ENCODE results near the gene STAT5B.
"Not testable (repeated sequence)": the region's sequence is repeated elsewhere in the genome, so short reads cannot be mapped to it uniquely, and the experiment has no call there.

Gene STAT5B

GRCh38 chr17:42192189-42193126 is 83.7 kb downstream of the STAT5B start:
- peak in 1 of 2 experiments; percentile 7 for DNase-seq

- no peak for DNase-seq
These were observed 84.9 kb downstream of the STAT5B start for GRCh38 chr17:42191275-42191608.

GRCh38 chr17:42190491-42191274 is 85.5 kb downstream of the STAT5B start:
- DNase-seq, result no peak

- DNase-seq, result no peak
These were observed 86.6 kb downstream of the STAT5B start for GRCh38 chr17:42189651-42189965.

DNA sequence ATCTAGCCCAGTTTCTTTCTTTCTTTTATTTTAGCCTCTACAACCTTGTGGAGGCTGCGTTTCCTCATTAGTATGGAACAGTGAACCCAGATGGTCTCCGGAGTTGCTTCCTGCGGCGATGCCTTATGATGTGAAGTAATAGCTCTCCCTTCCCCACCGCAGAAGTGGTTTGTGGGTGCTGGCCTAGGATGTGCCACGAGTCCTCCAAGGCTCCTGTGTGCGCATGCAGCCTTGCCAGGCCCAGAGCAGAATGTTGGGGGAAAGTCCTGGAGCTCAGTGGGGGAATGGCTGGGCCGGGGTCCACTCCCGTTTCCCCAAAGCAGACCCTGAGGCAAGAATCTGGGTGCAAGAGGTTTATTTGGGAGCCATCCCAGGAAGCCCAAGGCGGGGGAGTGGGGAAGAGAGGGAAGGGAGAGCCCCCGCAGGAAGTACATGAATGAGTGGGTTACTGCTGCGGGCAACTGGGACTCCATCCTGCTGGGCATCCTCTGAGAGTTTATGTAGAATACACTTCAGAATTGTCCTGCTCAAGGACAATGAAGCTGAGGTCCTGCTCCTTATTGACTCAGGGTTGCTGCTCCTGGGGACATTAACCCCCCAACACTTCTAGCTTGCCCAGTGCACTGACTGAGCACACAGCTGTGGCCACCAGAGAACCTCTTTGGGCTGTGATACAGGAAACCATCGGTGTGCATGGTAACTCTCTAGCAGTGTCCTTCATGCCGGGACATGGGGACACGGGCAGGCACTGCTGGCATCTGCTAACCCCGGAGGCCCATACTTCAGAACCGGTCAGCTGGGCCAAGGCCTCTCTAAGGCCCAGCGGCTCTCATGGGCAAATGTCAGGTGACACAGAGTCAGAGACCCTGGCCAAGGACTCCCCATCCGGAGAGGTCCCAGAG is 87.2 kb downstream of the STAT5B start:
- peak in 1 of 2 experiments; percentile 23 for DNase-seq

DNA sequence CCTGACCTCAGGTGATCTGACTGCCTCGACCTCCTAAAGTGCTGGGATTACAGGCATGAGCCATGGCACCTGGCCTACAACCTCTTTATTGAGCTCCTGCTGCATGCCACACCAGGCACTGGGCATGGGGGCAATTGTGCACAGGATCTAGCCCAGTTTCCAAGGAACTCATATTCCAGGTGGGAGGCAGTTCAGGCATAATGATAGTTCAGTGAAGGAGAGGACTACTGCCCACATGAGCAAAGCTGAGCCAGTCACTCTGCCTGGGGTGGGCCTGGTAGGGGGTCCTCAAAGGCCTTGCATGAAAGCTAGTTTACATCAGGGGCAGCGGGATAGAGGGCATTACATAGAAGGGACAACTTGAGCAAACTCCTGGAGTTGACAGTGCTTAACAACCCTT is 88.4 kb downstream of the STAT5B start:
- DNase-seq, result no peak

- DNase-seq, result not testable (repeated sequence)
These were observed 90.0 kb downstream of the STAT5B start for GRCh38 chr17:42186191-42186590.

GRCh38 chr17:42185621-42185930 is 90.6 kb downstream of the STAT5B start:
- DNase-seq, result no peak

DNA sequence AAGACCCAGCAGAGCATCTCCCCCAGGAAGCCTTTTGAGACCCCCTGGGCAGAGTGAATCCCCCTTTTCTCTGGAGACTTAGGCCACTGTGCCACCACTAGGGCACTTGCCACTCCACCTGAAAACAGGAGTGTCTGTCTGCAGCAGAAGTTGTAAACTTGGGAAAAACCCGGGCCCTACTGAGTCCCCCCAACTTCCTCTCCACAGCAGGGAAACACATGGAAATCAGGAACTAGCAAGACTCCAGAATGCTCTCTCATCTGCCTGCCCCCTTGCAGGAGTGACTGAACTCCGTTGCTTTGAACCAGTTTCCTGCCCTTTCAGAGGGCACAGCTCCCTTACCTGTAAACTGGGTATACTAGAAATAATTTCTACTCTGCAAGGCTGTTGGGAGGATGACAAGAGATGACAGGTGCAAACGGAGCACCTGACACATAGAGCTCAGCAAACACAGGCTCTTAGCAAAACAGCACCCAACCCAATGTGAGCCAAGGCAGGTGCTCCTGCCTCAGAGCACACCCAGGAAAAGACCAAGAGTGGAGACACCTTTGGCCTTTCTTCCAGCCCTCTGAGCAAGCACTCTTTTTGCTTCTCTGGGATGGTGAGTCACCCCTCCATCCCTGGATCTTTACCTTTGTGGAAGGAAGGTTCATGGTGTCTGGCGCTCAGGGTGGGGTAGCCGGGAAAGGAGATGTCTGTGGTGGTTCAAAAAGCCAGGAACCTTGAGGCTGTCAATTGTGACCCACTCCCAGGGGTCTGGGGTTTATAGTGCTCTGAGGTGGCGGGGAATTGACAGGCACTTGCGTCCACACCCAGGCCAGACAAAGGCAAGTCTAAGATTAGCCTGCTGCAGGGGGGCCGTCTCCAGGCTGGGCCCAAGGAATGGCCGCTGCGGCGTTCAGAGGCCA is 91.2 kb downstream of the STAT5B start, which contains the start of gene HCRT:
HCRT (minus strand) TSS at position 740 of the 908 bp plus-strand sequence; CDS start at position 653, 87 bp downstream.
- no peak for DNase-seq

DNA sequence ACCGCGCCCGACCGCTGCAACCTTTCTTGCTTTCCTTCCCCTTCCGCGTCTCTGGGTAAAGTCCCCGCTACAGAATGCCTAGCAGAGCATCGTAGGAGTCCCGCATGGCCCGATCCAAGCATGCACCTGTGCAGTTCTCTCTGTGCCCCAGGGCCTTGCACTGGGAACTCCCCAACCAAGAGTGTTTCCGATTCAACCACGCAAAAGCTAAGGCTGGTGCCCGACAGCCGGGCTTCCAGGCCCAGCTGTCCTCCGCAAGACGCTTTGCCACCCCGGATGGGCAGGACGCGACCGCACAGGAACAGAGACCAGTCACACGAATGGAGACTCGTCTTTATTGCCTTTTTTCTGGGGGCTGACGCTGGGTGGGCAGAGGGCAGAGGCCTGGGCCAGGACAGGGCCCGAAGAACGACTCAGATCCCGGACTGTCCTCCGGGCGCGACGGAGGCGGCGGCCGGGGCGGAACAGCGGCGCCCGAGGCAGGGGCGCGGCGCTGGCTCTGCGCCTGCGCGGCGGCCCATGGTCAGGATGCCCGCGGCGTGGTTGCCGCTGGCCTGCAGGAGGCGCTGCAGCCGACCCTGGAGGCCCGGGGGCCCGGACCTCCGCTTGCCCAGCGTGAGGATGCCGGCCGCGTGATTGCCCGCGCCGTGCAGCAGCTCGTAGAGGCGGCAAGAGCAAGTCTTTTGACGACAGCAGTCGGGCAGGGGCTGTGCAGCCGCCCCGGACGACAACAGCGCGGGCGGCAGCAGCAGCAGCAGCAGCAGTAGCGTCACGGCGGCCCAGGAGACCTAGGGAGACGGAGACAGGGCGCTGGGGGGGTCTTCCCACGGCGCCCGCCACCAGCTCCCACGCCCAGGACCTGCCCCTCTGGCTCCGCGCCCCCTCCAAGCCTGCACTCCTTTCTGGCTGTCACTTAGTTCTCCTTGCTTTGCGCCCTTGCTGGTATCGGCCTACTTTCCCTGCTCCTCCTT is 92.2 kb downstream of the STAT5B start:
- peak; percentile 59 to 87 for DNase-seq

- DNase-seq, result peak; percentile 5 to 22
These were observed 93.1 kb downstream of the STAT5B start for GRCh38 chr17:42182927-42183734.

GRCh38 chr17:42181851-42182207 is 94.4 kb downstream of the STAT5B start:
- no peak for DNase-seq

- DNase-seq, result peak; percentile 82 to 94
These were observed 95.0 kb downstream of the STAT5B start, which contains the start of gene KCNH4 for GRCh38 chr17:42180922-42181850. Gene KCNH4, minus strand, starts transcription at chr17:42181142. Its CDS starts 197 bp downstream, at chr17:42180945.

GRCh38 chr17:42180411-42180921 is 95.7 kb downstream of the STAT5B start:
- DNase-seq, result no peak

DNA sequence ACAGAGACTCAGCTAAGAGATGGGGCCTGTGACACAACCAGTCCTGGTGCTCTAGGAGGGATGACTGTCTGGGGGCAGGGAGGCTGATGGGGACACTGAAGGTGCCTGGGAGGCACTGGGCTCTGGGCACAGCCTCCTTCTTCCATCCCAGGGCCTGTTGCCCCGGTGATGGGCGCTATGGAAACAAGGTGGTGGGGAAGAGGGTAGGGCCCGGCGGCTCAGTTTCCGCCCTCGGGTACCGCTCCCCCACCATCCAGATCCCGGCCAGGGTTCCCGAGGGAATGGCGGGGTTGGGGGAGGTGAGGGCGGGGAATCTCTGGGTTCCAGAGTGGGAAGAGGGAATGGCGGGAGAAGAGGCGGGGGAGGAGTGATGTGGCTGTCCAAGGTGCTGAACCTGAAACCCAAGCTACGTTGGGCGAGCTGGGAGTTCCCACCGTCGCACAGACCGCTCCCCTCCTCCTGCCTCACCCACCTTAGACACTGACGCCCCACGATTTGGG is 96.2 kb downstream of the STAT5B start:
- DNase-seq, result peak in 1 of 2 experiments; percentile 22

DNA sequence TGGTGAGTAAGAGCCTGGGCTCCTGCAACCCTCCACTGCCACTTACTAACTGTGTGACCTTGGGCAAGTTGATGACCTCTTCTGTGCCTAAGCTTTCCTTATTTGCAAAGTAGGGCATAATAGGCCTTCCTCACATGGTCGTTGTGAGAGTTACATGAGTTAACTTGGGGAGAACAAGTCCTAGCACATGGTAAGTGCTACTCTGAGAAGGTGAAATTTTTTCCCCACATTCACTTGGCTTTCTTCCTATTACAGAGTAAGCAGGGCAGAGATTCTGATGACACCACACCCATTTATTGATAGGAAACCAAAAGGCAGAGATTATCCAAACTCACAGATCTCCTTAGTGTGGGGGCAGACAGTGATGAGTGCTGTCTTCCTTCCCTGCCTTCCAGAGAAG is 96.9 kb downstream of the STAT5B start:
- DNase-seq, result no peak

DNA sequence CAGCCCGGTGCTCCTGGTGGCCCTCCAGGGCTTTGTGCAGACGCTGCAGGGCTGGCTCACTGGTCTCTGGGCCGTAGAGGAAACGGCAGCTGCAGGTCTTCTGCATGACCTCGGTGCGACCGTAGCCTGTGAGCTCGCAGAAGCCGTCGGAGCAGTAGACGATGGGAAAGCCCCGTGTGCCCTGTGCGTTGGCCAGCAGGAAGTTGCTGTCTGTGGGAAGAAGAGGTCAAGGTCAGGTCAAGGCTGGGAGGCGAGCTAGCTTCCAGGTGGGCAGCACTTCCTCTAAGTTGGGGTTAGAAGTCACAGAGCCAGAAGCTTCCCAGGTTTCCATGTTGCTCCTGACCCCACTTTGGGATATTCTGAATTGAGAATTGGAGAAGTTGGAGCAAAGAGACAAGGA is 97.4 kb downstream of the STAT5B start:
- DNase-seq, result no peak

GRCh38 chr17:42177684-42178083 is 98.5 kb downstream of the STAT5B start:
- no peak for DNase-seq

Data from NCI-H446 (cell line).